ENCODE measurements around the gene EBF3. TPM values are rescaled to one million over a fixed set of nuclear protein-coding genes. Genes with fewer than 3 reads are reported as not detected.

Gene EBF3
- total RNA-seq, 1 donor from 2014 or later: 0.44 TPM

- ATAC-seq: peak; percentile 48
These were observed 75.1 kb downstream of the EBF3 start for GRCh38 chr10:129888784-129889616.

DNA sequence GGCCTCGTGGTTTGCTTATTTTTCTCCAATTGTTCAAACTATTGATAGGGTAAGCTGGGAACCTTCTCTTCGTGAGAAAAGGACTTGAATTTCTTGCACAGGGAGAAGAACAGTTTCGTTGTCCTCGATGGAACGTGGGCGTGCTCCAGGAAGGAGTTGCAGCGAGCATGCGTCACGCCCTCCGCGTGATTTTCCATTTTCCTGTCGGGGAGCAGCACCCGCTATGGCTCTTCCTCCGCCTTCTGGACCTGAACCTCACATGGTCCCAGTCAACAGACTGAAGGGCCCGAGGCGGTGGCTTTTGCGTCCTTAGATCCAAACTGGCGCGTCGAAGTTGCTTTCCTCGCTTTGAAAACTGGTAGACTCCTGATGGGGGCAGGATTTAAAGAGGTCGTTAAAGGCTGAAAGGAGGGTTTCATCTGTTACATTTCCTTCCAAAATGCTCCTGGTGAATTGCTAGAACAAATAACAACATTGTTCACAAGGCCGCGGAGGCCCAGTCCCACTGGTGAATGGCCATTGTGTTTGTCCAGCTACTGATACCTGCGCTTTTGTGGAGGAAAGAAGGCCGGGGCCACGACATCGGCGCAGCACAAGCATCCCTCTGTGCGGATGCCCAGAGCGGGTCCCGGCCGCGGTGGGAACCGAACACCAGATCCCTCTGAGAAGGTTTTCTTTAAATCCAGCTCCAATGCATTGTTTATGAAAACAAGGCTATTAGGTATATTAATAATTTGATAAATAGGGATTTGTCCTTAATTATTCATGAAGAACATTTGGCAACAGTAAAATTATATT lies 75.9 kb downstream of the EBF3 start:
- no peak for ATAC-seq

DNA sequence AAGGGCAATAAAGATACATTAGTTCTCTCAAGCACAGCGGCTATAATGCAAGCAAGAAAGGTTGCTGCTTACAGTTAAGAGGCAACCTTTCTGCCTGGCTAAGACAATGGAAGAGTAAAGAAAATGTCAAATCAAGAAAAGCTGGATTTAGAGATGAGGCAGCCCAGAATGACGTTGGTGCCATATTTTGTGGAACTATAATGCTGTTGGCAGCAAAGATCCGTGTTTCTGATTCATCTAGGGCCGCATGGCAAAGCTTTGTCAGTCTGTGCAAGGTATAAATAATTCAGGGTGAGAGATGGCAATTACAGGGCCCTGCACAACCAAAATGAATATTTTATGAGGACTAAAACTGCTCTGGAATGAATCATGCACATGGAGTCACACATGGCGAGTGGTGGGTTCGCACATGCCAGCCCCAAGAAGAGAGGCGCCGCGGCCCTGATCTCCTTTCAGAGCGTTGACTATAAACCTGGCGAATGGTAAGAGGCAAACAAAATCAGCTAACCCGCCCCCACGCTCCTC lies 76.6 kb downstream of the EBF3 start:
- no peak for ATAC-seq

DNA sequence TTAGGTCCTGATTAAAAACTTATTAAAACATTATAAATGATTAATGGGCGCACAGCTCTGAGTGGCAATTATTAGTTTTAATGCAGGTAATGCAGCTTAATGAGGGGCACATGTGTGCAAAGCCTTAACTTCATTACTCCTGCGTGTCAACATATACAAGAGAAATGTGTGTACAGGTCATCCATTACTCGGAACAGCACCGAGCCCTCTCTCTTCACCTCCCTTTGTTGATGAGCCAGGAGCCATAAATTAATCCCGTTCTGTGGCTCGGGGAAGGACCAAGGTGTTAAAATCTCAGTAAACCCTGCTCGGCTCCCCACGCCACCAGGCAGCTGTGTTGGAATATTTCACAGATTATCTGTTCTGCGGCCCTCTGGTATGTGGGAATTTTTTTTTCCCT lies 77.8 kb downstream of the EBF3 start:
- ATAC-seq: no peak

DNA sequence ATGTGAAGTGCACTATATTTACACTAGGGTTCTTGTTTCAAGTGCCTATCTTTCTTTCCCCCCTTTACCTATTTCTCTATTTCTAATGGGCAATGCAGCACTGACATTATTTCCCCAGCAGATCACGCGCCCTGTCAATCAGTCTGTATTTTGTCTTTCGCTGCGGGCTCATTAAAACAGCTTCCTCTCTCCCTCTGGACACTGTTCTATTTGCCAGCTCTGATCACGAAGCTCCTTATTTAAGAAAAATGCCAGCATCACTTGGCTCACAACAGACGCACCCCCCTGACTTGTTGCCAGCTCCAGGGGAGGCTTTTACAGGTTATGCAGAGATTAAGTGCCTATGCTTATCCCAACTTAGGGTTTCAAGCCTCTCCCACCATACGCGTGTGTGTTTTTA lies 78.5 kb downstream of the EBF3 start:
- ATAC-seq: no peak

DNA sequence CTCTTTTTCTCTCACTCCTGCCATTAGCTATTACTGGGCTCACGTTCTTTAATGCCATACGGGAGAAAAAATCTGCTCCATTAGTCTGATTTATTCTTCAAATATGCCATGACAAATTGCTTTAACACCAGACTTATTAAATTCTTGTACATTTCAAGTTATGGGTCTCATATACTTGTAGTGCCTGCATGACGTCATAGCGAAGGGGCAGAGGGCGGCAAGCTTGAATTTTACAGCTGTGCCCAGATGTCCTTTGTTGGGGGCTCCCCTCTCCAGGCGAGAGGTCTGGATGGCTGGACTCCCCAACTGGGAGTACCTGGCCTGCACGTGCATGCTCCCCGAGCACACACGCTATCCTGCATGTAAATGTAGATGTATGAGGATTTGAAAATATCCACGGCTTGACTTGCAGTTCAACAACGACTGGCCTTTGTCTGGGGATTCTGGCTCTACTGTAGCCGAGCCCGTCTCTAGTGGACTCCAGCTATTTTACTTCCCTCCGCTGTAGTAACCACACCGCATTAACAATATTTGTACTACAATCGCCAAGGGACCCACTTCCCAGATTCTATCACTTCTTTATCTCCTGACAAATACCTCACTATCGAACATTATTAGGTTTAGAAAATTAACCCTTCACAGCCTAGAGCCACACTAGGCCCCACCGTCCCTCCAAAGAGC lies 79.5 kb downstream of the EBF3 start:
- ATAC-seq: no peak

GRCh38 chr10:129883626-129884397 lies 80.3 kb downstream of the EBF3 start:
- ATAC-seq: no peak

DNA sequence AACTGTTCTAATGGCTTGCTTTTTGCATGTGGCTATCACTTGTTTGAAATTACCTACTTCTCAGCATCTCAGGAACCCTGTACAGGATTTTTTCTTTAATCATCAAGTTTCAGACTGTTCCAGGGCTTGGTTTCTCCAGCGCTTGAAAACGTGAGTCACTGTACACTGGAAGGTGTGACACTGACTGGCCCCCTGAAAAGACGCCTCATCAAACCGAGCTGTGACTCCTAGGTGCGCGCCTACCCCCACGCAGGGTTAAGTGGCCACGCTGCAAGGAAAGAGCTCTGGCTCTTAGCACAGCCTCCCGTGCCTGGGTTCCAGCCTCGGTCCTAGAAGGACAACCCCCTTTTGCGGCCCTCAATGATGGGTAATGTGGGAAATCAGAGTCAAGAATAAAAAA lies 81.0 kb downstream of the EBF3 start:
- no peak for ATAC-seq

- ATAC-seq: no peak
These were observed 81.6 kb downstream of the EBF3 start for GRCh38 chr10:129882291-129883010.

GRCh38 chr10:129881641-129882040 lies 82.4 kb downstream of the EBF3 start:
- ATAC-seq: no peak

- no peak for ATAC-seq
These were observed 83.7 kb downstream of the EBF3 start for GRCh38 chr10:129880191-129880870.

- ATAC-seq: no peak
These were observed 84.4 kb downstream of the EBF3 start for GRCh38 chr10:129879655-129880054.

- no peak for ATAC-seq
These were observed 85.2 kb downstream of the EBF3 start for GRCh38 chr10:129878835-129879234.

GRCh38 chr10:129877773-129878371 lies 86.2 kb downstream of the EBF3 start:
- ATAC-seq: peak; percentile 47

DNA sequence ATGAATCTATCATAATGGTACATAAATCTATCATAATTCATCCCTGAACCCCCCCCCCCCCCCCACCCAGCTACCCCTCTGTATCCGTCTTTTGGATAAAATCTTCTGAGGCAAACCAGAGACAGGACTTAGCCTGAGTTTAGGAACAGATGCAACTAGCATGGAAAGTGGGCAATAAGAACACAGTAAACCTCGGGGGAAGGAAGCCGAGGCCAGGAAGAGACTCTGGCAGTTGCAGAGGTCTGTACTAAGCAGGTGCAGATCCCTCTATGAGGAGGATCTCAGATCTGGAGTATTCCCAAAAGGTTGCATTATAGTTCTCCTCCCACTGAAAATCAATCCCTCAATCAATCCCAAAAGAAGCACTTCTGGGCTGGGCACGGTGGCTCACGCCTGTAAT lies 87.2 kb downstream of the EBF3 start:
- no peak for ATAC-seq

DNA sequence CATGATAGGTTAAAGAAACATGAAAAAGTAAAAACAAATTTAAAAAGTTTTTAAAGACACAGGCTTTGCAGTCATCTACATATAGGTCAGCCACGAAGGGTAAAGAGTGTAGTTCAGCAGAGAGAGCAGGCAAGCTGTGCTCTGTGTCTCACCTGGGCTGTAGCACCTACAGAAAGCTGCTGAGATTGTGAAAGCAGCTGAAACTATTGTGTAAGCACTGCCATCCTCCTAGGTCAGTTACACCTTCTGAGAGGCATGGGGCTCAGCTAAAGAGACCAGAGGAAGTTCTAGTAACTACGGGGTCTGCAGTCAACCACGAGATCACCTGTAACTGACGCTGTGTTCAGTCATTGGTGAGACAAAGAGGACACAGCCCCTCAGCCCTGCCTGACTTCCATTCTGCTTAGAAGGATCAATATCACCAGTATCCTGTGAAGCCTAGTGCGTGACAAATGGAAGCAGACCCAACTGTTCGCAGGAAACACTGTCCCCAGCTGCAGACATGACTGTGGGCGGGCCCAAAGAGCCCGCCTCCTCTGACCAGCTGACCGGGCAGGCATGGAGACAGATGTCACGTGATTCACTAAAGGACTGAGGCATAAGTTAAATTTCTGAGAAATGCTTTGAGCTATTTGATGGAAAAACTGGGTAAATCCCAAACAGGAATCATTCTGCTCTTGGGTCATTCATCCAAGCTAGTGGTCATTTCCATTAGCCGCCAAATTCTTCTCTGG lies 87.9 kb downstream of the EBF3 start:
- no peak for ATAC-seq

- ATAC-seq: no peak
These were observed 90.7 kb downstream of the EBF3 start for GRCh38 chr10:129873351-129873750.

GRCh38 chr10:129871966-129872365 lies 92.1 kb downstream of the EBF3 start:
- ATAC-seq: no peak

- no peak for ATAC-seq
These were observed 93.0 kb downstream of the EBF3 start for GRCh38 chr10:129870961-129871621.
